Adrenal gland (tissue), 12 donors: ENCODE results near the gene ZNF681. TPM values are rescaled to one million over a fixed set of nuclear protein-coding genes. Genes with fewer than 3 reads are reported as not detected.

Source experiments
- DNase-seq, 7 donors: peaks; one replicate each; pipeline ENCODE4 v3.0.0-alpha.2; 2019 to 2020
- H3K27ac ChIP-seq, 5 donors: fragments of 200-600 bp; sonication (generic) in 4 of 5; 1 replicate in 3 of 5; 2 replicates in 2 of 5; pipeline versions ENCODE4 v1.5.1 to v1.8.0; 2016 to 2020; ENCODE audit warnings: mild to moderate bottlenecking in 1 of 5
- H3K27me3 ChIP-seq: fragments of 200-600 bp; 2 replicates; pipeline ENCODE4 v1.8.0; 2021
- H3K36me3 ChIP-seq, 2 donors: fragments of 200-600 bp; replicated peaks in 1 of 2; 1 replicate in 1 of 2; 2 replicates in 1 of 2; pipeline versions ENCODE4 v1.5.1 to v1.8.0; 2018 to 2022
- H3K4me1 ChIP-seq, 2 donors: fragments of 200-600 bp; replicated peaks in 1 of 2; 1 replicate in 1 of 2; 2 replicates in 1 of 2; pipeline versions ENCODE4 v1.5.1 to v1.8.0; 2018 to 2021
- H3K4me3 ChIP-seq, 4 donors: fragments of 200-600 bp; sonication (generic) in 3 of 4; one replicate each; pipeline ENCODE4 v1.5.1; 2016 to 2018
- H3K9me3 ChIP-seq, 3 donors: fragments of 200-600 bp; sonication (generic) in 1 of 3; replicated peaks in 1 of 3; 1 replicate in 2 of 3; 2 replicates in 1 of 3; pipeline versions ENCODE4 v1.5.1 to v1.8.0; 2016 to 2021
- CTCF ChIP-seq, 6 experiments: fragments of 450-650 bp in 4 of 6; fragments of 200-600 bp in 2 of 6; sonication (generic) in 1 of 6; IDR thresholded peaks; 1 replicate in 5 of 6; 2 replicates in 1 of 6; pipeline versions ENCODE4 v1.5.1 to v1.8.0; 2016 to 2021; ENCODE audit warnings: antibody characterized with exemption in 6 of 6, mild to moderate bottlenecking in 2 of 6, moderate library complexity in 1 of 6
- POLR2A ChIP-seq, 2 donors: fragments of 450-650 bp; IDR thresholded peaks; one replicate each; pipeline ENCODE4 v1.6.1; 2017; ENCODE audit warnings: antibody characterized with exemption in 2 of 2, mild to moderate bottlenecking in 2 of 2, moderate library complexity in 1 of 2
- WGBS, 4 donors: extraction: QIAGEN DNeasy Blood & Tissue Kit in 2 of 4; methylation state at CpG; one replicate each; pipeline versions ENCODE4 v1.1.5 to v1.1.7; 2013 to 2017; 5-methylcytosine and 5-hydroxymethylcytosine counted together
- intact Hi-C, 2 donors: fragments of 100-400 bp; cut with DNase I; formaldehyde crosslinking; loops; one replicate each; pipeline versions ENCODE4 v1.14.1 to v1.15.0; 2022 to 2023
- polyA plus RNA-seq, 3 donors: library from polyadenylated mRNA; stranded (reverse); fragments of 200-250 nt in 2 of 3; fragments of 350-450 nt in 1 of 3; fragmentation: Illumina TruSeq in 1 of 3; extraction: RNeasy Lipid Tissue Mini Kit (QIAGEN cat#74804) in 1 of 3; gene quantifications; one replicate each; pipeline ENCODE4 v1.2.3, GENCODE V29; 2013 to 2014
- total RNA-seq, 9 donors: library from RNA; depleted of rRNA in 4 of 9; stranded (reverse); fragments of >200 nt in 4 of 9; fragments of 120-200 nt in 1 of 9; fragmentation: NEBNext Ultra II Directional in 1 of 9; extraction: Animal tissue kit (Norgen Biotek cat#: 25700) in 1 of 9; gene quantifications; one replicate each; pipeline versions ENCODE4 v1.1.0 to v1.2.4, GENCODE V29; 2013 to 2023
- donor health status: healthy with polysubstance abuse.
- donor health status: Bipolar disorder and iron deficiency.
- donor health status: DM: yes; HTN: yes; CAD: no.
- donor health status: DM: no; HTN: no; CAD: no.
- donor health status: DM: no; HTN: no; CAD: no.
- donor health status: DM: yes; HTN: yes; CAD: no.

Gene ZNF681
- total and polyA plus RNA-seq, 12 donors = 0.44 to 5.8 (median 1.7) TPM

GRCh38 chr19:23718802-23719201 is 39.9 kb downstream of the ZNF681 start:
- no peak for DNase-seq
- no peaks in the 10 kb centered on the region for H3K36me3 ChIP-seq
- H3K27ac ChIP-seq = no peak overlapping the region
- peaks cover 0 to 4% (median 0%) of the 10 kb centered on the region in 3 donors for H3K9me3 ChIP-seq
- no peaks in the 10 kb centered on the region for H3K27me3 ChIP-seq
- no peak for TF ChIP-seq POLR2A (IDR thresholded peaks at IDR 0.05)
- no peak for TF ChIP-seq CTCF (IDR thresholded peaks at IDR 0.05)
- intact Hi-C loops = no loop called here
- H3K4me3 ChIP-seq = no peak overlapping the region
- H3K4me1 ChIP-seq = no peaks in the 10 kb centered on the region
- WGBS, 4 donors = 10 to 22% (median 18%) methylated on average over 12 of the region's 12 CpGs

- no peak overlapping the region for H3K4me3 ChIP-seq
- no peaks in the 10 kb centered on the region for H3K27me3 ChIP-seq
- H3K9me3 ChIP-seq = peaks cover 0 to 4% (median 0%) of the 10 kb centered on the region in 3 donors
- intact Hi-C loops = no loop called here
- no peak overlapping the region for H3K27ac ChIP-seq
- no peak for DNase-seq
- no peaks in the 10 kb centered on the region for H3K36me3 ChIP-seq
- H3K4me1 ChIP-seq = no peaks in the 10 kb centered on the region
- TF ChIP-seq CTCF (IDR thresholded peaks at IDR 0.05) (no peak), POLR2A (IDR thresholded peaks at IDR 0.05) (no peak)
Measured at GRCh38 chr19:23716792-23717191, 41.9 kb downstream of the ZNF681 start.

- Histone ChIP-seq H3K9me3 (no peaks in the 10 kb centered on the region), H3K4me1 (no peaks in the 10 kb centered on the region), H3K36me3 (no peaks in the 10 kb centered on the region), H3K27me3 (no peaks in the 10 kb centered on the region), H3K4me3 (no peak overlapping the region), H3K27ac (no peak overlapping the region)
- TF ChIP-seq POLR2A (IDR thresholded peaks at IDR 0.05) (no peak), CTCF (IDR thresholded peaks at IDR 0.05) (no peak)
- WGBS, 4 donors = 33 to 42% (median 38%) methylated on average over 2 of the region's 2 CpGs
- no peak for DNase-seq
- intact Hi-C loops = no loop called here
Measured at GRCh38 chr19:23709347-23709746, 49.3 kb downstream of the ZNF681 start.

- Histone ChIP-seq H3K9me3 (no peaks in the 10 kb centered on the region), H3K4me3 (no peak overlapping the region), H3K4me1 (no peaks in the 10 kb centered on the region), H3K36me3 (no peaks in the 10 kb centered on the region), H3K27ac (no peak overlapping the region), H3K27me3 (no peaks in the 10 kb centered on the region)
- DNase-seq = no peak
- no peak for TF ChIP-seq POLR2A (IDR thresholded peaks at IDR 0.05)
- TF ChIP-seq CTCF (IDR thresholded peaks at IDR 0.05) = no peak
- 44 to 89% (median 69%) methylated on average over 1 of the region's 1 CpG for WGBS, 4 donors
- intact Hi-C loops = no loop called here
Measured at GRCh38 chr19:23706657-23707056, 52.0 kb downstream of the ZNF681 start.
